GM19438 (cell line): Measurements from ENCODE around the gene SERPINE1.
"Not testable (repeated sequence)": the region's sequence is repeated elsewhere in the genome, so short reads cannot be mapped to it uniquely, and the experiment has no call there.

Experiments used
- ATAC-seq: cut with Tn5 transposase; IDR thresholded peaks from one replicate; pipeline ENCODE4 v1.9.1; 2021; ENCODE audit warnings: low read depth; ENCODE audit not compliant: unreplicated experiment

SERPINE1 gene

GRCh38 chr7:101126651-101127459, at the start of gene SERPINE1:
Gene SERPINE1, plus strand, starts transcription at chr7:101127104. Its CDS starts 1,290 bp downstream, at chr7:101128394.
- no peak for ATAC-seq

DNA sequence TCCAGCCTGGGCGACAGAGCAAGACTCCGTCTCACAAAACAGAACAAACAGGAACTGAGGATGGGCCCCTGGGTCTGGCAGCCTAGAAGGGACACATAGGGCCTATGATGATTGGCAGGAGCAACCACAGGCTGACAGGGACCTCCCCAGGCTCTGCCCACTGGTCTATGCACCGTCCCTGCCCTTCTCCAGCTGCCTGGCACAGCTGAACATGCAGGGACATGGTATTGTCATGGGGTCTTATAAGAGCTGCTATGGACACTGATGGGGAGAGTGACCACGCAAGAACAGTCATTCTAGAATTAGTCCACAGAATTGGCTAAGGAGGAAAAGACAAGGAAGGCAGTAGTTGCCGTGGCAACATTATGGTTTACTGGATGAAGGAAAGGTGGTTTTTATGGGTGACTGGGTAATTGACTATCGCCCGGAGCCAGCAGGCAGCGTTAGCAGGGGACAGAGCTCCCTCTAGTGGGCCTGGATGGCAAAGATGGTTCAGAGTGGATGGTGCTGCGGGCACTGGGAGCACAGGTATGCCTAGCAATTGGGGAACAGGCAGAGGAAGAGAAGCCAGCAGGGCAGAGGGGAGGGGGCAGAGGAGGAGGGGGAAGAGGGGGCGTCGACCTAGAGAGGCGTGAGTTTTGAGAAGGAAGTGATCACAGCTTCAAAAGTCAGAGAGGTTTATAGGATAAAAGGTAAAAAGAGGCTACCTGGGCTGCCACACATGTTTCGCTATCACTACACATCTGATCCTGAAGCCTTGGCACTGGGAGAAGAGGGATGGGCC, 49.4 kb upstream of the SERPINE1 start:
- peak; percentile 83 for ATAC-seq

GRCh38 chr7:101081432-101081831, 45.5 kb upstream of the SERPINE1 start:
- ATAC-seq = no peak

DNA sequence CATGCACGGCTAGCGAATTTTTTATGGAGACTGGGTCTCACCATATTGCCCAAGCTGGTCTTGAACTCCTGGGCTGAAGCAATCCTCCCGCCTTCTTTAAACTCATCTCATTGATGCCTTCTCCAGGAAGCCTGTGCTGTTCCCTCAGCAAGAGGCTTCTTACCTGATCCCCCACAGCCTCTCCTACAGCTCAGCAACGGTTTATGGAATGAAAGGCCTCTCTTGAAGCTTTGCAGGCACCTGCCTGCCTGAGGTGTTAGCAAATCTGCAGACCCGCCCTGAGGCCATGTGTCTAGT, 42.1 kb upstream of the SERPINE1 start:
- ATAC-seq = no peak

- peak; percentile 84 for ATAC-seq
Measured at GRCh38 chr7:101085162-101085964, 41.5 kb upstream of the SERPINE1 start, which contains the start of gene TRIM56. Gene TRIM56, plus strand, starts transcription at chr7:101085481. Its CDS starts 1,832 bp downstream, at chr7:101087313.

- no peak for ATAC-seq
Measured at GRCh38 chr7:101087334-101088068, 39.4 kb upstream of the SERPINE1 start.

DNA sequence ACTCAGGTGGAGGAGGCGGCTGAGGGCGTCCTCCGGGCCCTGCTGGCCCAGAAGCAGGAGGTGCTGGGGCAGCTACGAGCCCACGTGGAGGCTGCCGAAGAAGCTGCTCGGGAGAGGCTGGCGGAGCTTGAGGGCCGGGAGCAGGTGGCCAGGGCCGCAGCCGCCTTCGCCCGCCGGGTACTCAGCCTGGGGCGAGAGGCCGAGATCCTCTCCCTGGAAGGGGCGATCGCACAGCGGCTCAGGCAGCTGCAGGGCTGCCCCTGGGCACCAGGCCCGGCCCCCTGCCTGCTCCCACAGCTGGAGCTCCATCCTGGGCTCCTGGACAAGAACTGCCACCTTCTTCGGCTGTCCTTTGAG, 38.9 kb upstream of the SERPINE1 start:
- ATAC-seq = no peak

- ATAC-seq = no peak
Measured at GRCh38 chr7:101088858-101089529, 37.9 kb upstream of the SERPINE1 start.

DNA sequence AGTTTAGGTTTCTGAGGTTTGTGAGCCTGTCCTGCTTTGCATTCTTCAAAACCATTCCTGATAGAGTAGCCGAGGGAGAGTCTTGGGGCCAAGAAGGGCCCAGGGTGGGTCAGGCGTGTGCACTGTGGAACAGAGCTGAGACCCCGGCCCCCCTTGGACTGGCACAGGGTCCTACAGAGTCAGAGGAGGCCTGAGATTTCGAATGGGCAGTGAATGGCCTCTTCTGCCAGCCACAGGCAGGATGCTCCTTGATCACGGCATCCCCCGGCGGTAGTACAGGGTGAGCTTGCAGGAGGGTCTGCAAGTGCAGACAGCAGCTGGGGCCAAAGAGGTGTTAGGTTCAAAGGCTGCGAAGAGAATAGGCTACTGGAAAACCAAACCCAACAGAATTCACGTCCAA, 37.0 kb upstream of the SERPINE1 start:
- no peak for ATAC-seq

DNA sequence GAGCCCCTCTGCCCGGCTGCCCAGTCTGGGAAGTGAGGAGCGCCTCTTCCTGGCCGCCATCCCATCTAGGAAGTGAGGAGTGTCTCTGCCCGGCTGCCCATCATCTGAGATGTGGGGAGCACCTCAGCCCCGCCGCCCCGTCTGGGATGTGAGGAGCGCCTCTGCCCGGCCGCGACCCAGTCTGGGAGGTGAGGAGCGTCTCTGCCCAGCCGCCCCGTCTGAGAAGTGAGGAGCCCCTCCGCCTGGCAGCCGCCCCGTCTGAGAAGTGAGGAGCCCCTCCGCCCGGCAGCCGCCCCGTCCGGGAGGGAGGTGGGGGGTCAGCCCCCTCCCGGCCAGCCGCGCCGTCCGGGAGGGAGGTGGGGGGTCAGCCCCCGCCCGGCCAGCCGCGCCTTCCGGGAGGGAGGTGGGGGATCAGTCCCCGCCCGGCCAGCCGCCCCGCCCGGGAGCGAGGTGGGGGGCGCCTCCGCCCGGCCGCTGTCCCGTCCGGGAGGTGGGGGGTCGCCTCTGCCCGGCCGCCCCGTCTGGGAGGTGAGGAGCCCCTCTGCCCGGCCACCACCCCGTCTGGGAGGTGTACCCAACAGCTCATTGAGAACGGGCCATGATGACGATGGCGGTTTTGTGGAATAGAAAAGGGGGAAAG, 34.5 kb upstream of the SERPINE1 start:
- not testable (repeated sequence) for ATAC-seq

DNA sequence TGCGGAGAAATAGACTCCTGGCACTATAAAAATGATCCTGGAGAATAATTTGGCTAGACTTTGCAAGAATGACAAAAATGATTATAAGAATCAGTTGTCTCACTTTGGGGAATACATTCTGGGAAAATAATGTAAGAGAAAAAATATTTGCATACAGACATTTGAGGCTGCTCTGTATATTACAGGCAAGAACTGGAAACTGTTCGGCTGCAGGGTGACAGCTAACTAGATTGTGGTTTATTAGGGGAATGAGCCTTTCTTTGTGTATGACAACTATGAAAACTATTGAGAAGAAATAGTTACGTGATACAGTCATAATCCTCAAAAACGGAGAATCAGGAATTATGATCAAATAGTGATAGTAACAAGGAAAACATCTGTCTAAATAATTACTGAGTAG, 33.0 kb upstream of the SERPINE1 start:
- no peak for ATAC-seq

GRCh38 chr7:101094376-101094775, 32.5 kb upstream of the SERPINE1 start:
- no peak for ATAC-seq

- no peak for ATAC-seq
Measured at GRCh38 chr7:101094791-101095375, 32.0 kb upstream of the SERPINE1 start.

DNA sequence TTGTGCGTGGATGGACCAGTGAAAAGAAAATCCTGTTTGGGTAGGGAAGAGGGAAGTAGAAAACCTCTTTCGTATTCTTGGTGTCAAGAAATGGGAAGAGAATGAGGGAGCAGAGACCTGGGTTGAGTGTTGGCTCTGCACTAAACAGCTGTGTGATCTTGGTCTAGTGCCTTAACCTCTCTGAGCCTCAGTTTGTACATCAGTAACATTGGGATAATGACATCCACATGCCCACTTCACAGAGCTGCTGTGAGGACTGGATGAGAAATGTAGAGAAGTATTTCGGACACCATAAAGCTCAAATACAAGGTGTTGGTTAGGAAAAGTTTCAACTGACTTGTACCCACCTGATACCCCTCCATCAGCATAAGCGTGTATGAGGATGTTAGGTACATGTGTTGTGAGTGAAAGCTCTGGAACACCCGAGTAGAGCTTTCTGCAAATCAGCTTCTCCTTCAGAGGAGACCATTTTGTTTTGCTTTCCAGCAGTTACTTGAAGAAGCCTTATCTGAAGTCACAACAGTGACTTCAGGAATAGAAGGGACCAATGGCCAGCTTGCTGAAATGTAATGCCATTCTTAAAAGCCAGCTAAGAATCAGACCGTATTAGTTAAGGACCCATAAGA, 30.5 kb upstream of the SERPINE1 start:
- no peak for ATAC-seq

DNA sequence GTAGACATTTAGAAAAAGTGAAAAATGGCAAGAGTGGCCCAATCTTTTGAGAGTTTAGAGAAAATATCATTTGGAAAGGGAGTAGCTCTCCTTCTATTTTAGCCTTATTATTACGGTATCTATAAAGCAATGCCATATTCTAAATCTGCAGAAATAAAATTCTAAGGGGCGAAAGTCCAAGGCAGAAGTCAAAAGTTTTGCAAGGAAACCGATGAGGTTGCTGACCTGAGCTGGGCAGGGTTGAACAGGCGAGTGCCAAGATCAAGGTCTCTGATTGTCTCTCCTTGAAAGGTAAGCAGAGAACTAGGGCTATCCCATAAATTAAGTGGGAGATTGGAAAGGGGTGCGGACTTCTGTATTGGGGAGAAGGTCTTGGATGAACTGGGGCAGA, 30.0 kb upstream of the SERPINE1 start:
- ATAC-seq = no peak

DNA sequence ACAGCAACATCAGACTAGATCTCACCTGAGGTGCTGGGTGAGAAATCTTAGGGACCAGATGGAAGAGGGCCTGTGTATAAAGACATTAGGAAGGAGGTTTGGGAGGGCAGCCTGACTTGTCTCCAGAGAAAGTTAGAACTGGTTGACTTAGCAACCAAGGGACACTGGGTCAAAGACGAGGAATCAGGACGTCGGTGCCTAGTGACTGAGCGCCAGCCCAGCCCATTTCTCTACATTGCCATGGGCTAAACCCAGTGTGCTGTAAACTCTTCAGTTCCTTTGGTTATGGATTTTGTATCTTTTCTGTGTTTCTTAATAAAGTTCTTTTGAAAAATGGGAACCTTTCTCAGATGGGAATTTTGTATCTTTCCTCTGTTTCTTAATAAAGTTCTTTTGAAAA, 29.3 kb upstream of the SERPINE1 start:
- ATAC-seq = no peak

- ATAC-seq = no peak
Measured at GRCh38 chr7:101099969-101100781, 26.7 kb upstream of the SERPINE1 start.
